Pancreas (tissue), 10 donors: ENCODE results near the gene EYA3. TPM values are rescaled to one million over a fixed set of nuclear protein-coding genes. Genes with fewer than 3 reads are reported as not detected.

ENCODE experiments used
- ATAC-seq, 4 donors: fragments of 200-7000 bp; cut with Tn5 transposase; one replicate each; pipeline versions ENCODE4 v1.8.0 to v1.9.1; 2020; ENCODE audit warnings: mild to moderate bottlenecking in 4 of 4, moderate library complexity in 4 of 4
- DNase-seq, 6 donors: peaks; one replicate each; pipeline ENCODE4 v3.0.0-alpha.2; 2020
- FAIRE-seq: peaks from 2 replicates; lab custom pipeline; 2012; peaks lifted over from hg19 to GRCh38; lab: Jason Lieb, UNC
- H3K27ac ChIP-seq, 4 donors: fragments of 200-600 bp; sonication (generic); 1 replicate in 3 of 4; 2 replicates in 1 of 4; pipeline versions ENCODE4 v1.5.0 to v1.8.0; 2020
- H3K27me3 ChIP-seq, 4 donors: fragments of 200-600 bp; one replicate each; pipeline ENCODE4 v1.8.0; 2021
- H3K36me3 ChIP-seq, 3 donors: fragments of 200-600 bp; sonication (generic) in 1 of 3; one replicate each; pipeline versions ENCODE4 v1.5.0 to v1.8.0; 2020 to 2021
- H3K4me1 ChIP-seq, 3 donors: fragments of 200-600 bp; one replicate each; pipeline ENCODE4 v1.8.0; 2021
- H3K4me3 ChIP-seq, 4 donors: fragments of 200-600 bp; sonication (generic) in 2 of 4; one replicate each; pipeline versions ENCODE4 v1.5.0 to v1.8.0; 2020 to 2021
- H3K9me3 ChIP-seq, 4 donors: fragments of 200-600 bp; one replicate each; pipeline ENCODE4 v1.8.0; 2021
- WGBS, 2 donors: extraction: QIAGEN DNeasy Blood & Tissue Kit; methylation state at CpG; one replicate each; pipeline ENCODE4 v1.1.7; 2013; 5-methylcytosine and 5-hydroxymethylcytosine counted together
- intact Hi-C, 3 donors: fragments of 100-400 bp; cut with DNase I; formaldehyde crosslinking; loops; one replicate each; pipeline versions ENCODE4 v1.11.1 to v1.14.2; 2022
- polyA plus RNA-seq, 2 donors: library from polyadenylated mRNA; stranded (reverse); fragments of 200-250 nt; gene quantifications; one replicate each; pipeline ENCODE4 v1.2.3, GENCODE V29; 2013
- total RNA-seq, 6 donors: library from RNA; stranded (reverse); fragmentation: NEBNext Ultra II Directional in 4 of 6; extraction: Animal tissue kit (Norgen Biotek cat#: 25700) in 4 of 6; gene quantifications; one replicate each; pipeline versions ENCODE4 v1.2.1 to v1.2.4, GENCODE V29; 2021 to 2023
- TF ChIP-seq, protein P1 (sequence below), 4 donors: fragments of 200-600 bp; sonication (generic) in 3 of 4; IDR thresholded peaks; one replicate each; pipeline versions ENCODE4 v1.5.0 to v1.8.0; 2021; ENCODE audit warnings: antibody characterized with exemption in 4 of 4
- donor health status: healthy with polysubstance abuse.
- donor health status: DM: no; HTN: no; CAD: no; lungs with moderate emphysema.
- donor health status: DM: no; HTN: no; CAD: no.
- donor health status: control.
- donor health status: control.
- donor health status: Bipolar disorder and iron deficiency.
- donor health status: DM: yes; HTN: yes; CAD: no.
- donor health status: DM: no; HTN: no; CAD: no.
- donor health status: DM: no; HTN: no; CAD: no.
- donor health status: DM: yes; HTN: yes; CAD: no.

EYA3 gene
- total and polyA plus RNA-seq, 8 donors = 3.4 to 14.6 (median 6.9) TPM

GRCh38 chr1:27937524-27937836 is 150.9 kb downstream of the EYA3 start:
- H3K9me3 ChIP-seq = no peaks in the 10 kb centered on the region
- DNase-seq = no peak
- no peak overlapping the region for H3K27ac ChIP-seq
- no peak for ATAC-seq
- WGBS, 2 donors = 77 to 90% methylated on average over 1 of the region's 1 CpG
- no peaks in the 10 kb centered on the region for H3K36me3 ChIP-seq
- H3K27me3 ChIP-seq = no peaks in the 10 kb centered on the region
- TF ChIP-seq, protein P1, sequence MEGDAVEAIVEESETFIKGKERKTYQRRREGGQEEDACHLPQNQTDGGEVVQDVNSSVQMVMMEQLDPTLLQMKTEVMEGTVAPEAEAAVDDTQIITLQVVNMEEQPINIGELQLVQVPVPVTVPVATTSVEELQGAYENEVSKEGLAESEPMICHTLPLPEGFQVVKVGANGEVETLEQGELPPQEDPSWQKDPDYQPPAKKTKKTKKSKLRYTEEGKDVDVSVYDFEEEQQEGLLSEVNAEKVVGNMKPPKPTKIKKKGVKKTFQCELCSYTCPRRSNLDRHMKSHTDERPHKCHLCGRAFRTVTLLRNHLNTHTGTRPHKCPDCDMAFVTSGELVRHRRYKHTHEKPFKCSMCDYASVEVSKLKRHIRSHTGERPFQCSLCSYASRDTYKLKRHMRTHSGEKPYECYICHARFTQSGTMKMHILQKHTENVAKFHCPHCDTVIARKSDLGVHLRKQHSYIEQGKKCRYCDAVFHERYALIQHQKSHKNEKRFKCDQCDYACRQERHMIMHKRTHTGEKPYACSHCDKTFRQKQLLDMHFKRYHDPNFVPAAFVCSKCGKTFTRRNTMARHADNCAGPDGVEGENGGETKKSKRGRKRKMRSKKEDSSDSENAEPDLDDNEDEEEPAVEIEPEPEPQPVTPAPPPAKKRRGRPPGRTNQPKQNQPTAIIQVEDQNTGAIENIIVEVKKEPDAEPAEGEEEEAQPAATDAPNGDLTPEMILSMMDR (IDR thresholded peaks at IDR 0.05) = no peak
- no peak for FAIRE-seq
- no peak overlapping the region for H3K4me3 ChIP-seq
- intact Hi-C loops = no loop called here
- peaks cover 0 to 5% (median 0%) of the 10 kb centered on the region in 3 donors for H3K4me1 ChIP-seq

DNA sequence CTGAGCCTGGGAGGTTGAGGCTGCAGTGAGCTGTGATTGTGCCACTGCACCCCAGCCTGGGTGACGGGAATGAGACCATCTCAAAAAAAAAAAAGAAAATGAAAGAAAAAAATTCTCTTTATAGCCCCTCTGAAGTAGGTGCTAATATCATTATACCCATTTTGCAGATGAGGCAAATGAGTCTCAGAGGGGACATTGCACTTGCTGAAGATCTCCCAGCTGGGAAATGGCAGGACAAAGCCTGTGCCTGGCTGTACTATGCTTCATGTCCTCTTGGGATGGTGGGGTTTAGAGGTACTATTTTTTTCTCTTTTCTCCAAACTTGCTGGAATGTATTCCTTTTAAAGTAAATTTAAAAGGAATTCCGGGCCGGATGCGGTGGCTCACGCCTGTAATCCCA is 152.0 kb downstream of the EYA3 start:
- peak overlapping the region in 2 of 4 donors; percentile 41 to 57 for H3K4me3 ChIP-seq
- H3K36me3 ChIP-seq = no peaks in the 10 kb centered on the region
- intact Hi-C loops = no loop called here
- TF ChIP-seq, protein P1 (IDR thresholded peaks at IDR 0.05) = no peak
- 76 to 84% methylated on average over 5 of the region's 5 CpGs for WGBS, 2 donors
- DNase-seq (no peak), FAIRE-seq (no peak), ATAC-seq (no peak)
- H3K9me3 ChIP-seq = no peaks in the 10 kb centered on the region
- H3K27ac ChIP-seq = no peak overlapping the region
- peaks cover 0 to 5% (median 0%) of the 10 kb centered on the region in 3 donors for H3K4me1 ChIP-seq
- no peaks in the 10 kb centered on the region for H3K27me3 ChIP-seq

DNA sequence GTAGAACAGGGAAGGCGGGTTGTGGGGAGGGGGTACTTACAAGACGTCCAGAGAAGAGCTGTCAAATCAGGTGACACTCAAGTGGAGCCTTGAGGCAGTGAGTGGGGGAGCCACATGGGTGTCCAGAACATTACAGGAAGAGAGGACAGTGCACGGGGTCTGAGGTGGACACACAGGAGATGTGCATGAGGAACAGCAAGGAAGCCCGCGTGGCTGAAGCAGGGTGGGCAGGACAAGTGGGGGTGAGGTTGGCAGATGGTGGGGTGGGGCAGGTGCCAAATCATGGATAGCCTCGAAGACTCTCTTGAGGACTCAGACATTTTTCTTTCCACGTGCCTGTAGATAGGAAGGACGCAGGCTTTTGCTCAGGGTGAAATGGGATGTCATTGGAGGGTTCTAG is 152.7 kb downstream of the EYA3 start:
- DNase-seq (no peak), ATAC-seq (peak in 3 of 4 donors; percentile 25 to 37 (median 26)), FAIRE-seq (no peak)
- intact Hi-C loops = no loop called here
- Histone ChIP-seq H3K27ac (no peak overlapping the region), H3K4me3 (peak overlapping the region; percentile 32 to 57 (median 39)), H3K36me3 (no peaks in the 10 kb centered on the region), H3K4me1 (peaks cover 0 to 5% (median 0%) of the 10 kb centered on the region in 3 donors), H3K27me3 (no peaks in the 10 kb centered on the region), H3K9me3 (no peaks in the 10 kb centered on the region)
- WGBS, 2 donors = 24 to 29% methylated on average over 8 of the region's 8 CpGs
- TF ChIP-seq, protein P1 (IDR thresholded peaks at IDR 0.05) = no peak

GRCh38 chr1:27934818-27935549 is 153.4 kb downstream of the EYA3 start, which contains the start of gene SMPDL3B:
Gene SMPDL3B (plus strand): TSS chr1:27935000. CDS start chr1:27935184, 184 bp downstream.
- TF ChIP-seq, protein P1 (IDR thresholded peaks at IDR 0.05) = peak in 1 of 4 donors; percentile 8
- Histone ChIP-seq H3K4me1 (peaks cover 0 to 5% (median 0%) of the 10 kb centered on the region in 3 donors), H3K4me3 (peak within 1 kb of the TSS; percentile 32 to 57 (median 39)), H3K9me3 (no peaks in the 10 kb centered on the region), H3K36me3 (no peaks in the 10 kb centered on the region), H3K27ac (peak within 1 kb of the TSS; percentile 33 to 63 (median 49)), H3K27me3 (no peaks in the 10 kb centered on the region)
- 1% methylated on average over 16 of the region's 16 CpGs for WGBS, 2 donors
- no peak for FAIRE-seq
- peak; percentile 66 to 87 (median 74) for DNase-seq
- ATAC-seq = peak; percentile 96 to 98 (median 96)
- intact Hi-C loops = no loop called here

GRCh38 chr1:27931759-27932158 is 156.7 kb downstream of the EYA3 start:
- H3K27me3 ChIP-seq = no peaks in the 10 kb centered on the region
- H3K36me3 ChIP-seq = no peaks in the 10 kb centered on the region
- 83% methylated on average over 3 to 4 of the region's 4 CpGs for WGBS, 2 donors
- no peaks in the 10 kb centered on the region for H3K9me3 ChIP-seq
- no peak for FAIRE-seq
- H3K4me3 ChIP-seq = no peak overlapping the region
- H3K27ac ChIP-seq = no peak overlapping the region
- no peak for DNase-seq
- peaks cover 0 to 5% (median 0%) of the 10 kb centered on the region in 3 donors for H3K4me1 ChIP-seq
- ATAC-seq = no peak
- intact Hi-C loops = no loop called here
- TF ChIP-seq, protein P1 (IDR thresholded peaks at IDR 0.05) = no peak
